ENCODE results near the gene ZNF48.

DNA sequence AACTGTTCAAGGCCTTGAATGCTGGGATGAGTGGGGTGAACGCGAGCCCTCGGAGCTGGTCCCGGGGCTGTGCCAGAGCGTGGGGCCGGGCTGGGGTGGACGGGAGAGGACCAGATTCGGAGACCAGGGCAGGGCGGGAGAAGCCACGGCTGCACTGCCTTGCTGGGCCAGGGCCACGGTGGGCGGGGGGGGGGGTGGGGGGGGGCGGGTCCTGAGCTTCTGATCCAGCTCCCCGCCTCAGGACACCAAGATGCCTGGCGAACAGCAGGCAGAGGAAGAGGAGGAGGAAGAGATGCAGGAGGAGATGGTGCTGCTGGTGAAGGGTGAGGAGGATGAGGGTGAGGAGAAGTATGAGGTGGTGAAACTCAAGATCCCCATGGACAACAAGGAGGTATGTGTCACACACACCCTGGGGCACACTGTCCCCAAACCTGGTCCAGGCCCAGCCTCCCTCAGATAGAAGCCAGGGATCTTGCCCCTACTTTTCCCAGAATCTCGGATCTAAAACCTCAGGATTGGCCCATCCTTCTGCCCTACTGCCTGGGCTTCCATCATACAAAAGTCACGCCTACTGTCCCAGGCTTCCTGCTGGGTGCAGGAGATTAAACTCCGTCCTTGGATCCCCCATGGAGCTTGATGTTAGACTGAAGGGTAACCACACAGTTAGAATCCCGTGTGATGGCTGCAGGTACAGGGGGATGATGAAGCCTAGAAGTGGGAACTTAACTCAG lies 12.7 kb downstream of the ZNF48 start:
- TF ChIP-seq CTCF (conservative IDR thresholded peaks at IDR 0.05; ENCODE audit: low read length) (no peak), EZH2phosphoT487 (IDR thresholded peaks at IDR 0.05; ENCODE audit: borderline replicate concordance, low read depth, low read length) (no peak)

Data from OCI-LY7 (cell line).